ENCODE measurements around the gene VAT1L.

The VAT1L gene

GRCh38 chr16:77897831-77898605, 109.7 kb downstream of the VAT1L start:
- DNase-seq (ENCODE audit: low read depth): no peak
- no peak overlapping the region for H3K4me3 ChIP-seq (replicated peaks; ENCODE audit: low read depth, low read length)
- no peak for TF ChIP-seq CTCF (IDR thresholded peaks at IDR 0.05; ENCODE audit: low read length, missing control alignments)

GRCh38 chr16:77898671-77899211, 110.4 kb downstream of the VAT1L start:
- TF ChIP-seq CTCF (IDR thresholded peaks at IDR 0.05; ENCODE audit: low read length, missing control alignments): no peak
- no peak overlapping the region for H3K4me3 ChIP-seq (replicated peaks; ENCODE audit: low read depth, low read length)
- DNase-seq (ENCODE audit: low read depth): peak; percentile 17

GRCh38 chr16:77899416-77899815, 111.1 kb downstream of the VAT1L start:
- no peak for TF ChIP-seq CTCF (IDR thresholded peaks at IDR 0.05; ENCODE audit: low read length, missing control alignments)
- no peak overlapping the region for H3K4me3 ChIP-seq (replicated peaks; ENCODE audit: low read depth, low read length)
- no peak for DNase-seq (ENCODE audit: low read depth)

GRCh38 chr16:77905374-77905920, 117.1 kb downstream of the VAT1L start:
- no peak overlapping the region for H3K4me3 ChIP-seq (replicated peaks; ENCODE audit: low read depth, low read length)
- DNase-seq (ENCODE audit: low read depth): no peak
- no peak for TF ChIP-seq CTCF (IDR thresholded peaks at IDR 0.05; ENCODE audit: low read length, missing control alignments)

GRCh38 chr16:77910021-77910420, 121.7 kb downstream of the VAT1L start:
- no peak for TF ChIP-seq CTCF (IDR thresholded peaks at IDR 0.05; ENCODE audit: low read length, missing control alignments)
- DNase-seq (ENCODE audit: low read depth): no peak
- no peak overlapping the region for H3K4me3 ChIP-seq (replicated peaks; ENCODE audit: low read depth, low read length)

GRCh38 chr16:77912617-77913016, 124.3 kb downstream of the VAT1L start:
- no peak for DNase-seq (ENCODE audit: low read depth)
- H3K4me3 ChIP-seq (replicated peaks; ENCODE audit: low read depth, low read length): no peak overlapping the region
- TF ChIP-seq CTCF (IDR thresholded peaks at IDR 0.05; ENCODE audit: low read length, missing control alignments): no peak

Data from fibroblast of pulmonary artery (primary cell).